Measurements from ENCODE around the gene MBD6.
"Not testable (repeated sequence)": the region's sequence is repeated elsewhere in the genome, so short reads cannot be mapped to it uniquely, and the experiment has no call there.

MBD6 gene

GRCh38 chr12:57517718-57518117 is 4.9 kb upstream of the MBD6 start:
- not testable (repeated sequence) for DNase-seq; H3K9ac ChIP-seq (ENCODE audit: low read length); H4K8ac ChIP-seq (ENCODE audit: low read depth, low read length); H3K27me3 ChIP-seq (ENCODE audit: insufficient read depth, low read length); H3K23ac ChIP-seq (ENCODE audit: low read length); H3K4me3 ChIP-seq (ENCODE audit: low read depth, low read length); H3K14ac ChIP-seq (ENCODE audit: low read length); H3K27ac ChIP-seq (ENCODE audit: low read depth, low read length); H4K91ac ChIP-seq (ENCODE audit: low read depth, low read length); H3K9me3 ChIP-seq (ENCODE audit: insufficient read depth, low read depth, low read length); H3K18ac ChIP-seq (ENCODE audit: low read length); H2AFZ ChIP-seq (ENCODE audit: insufficient read depth, low read length, poor library complexity); H3K4ac ChIP-seq (ENCODE audit: low read depth, low read length); H2BK5ac ChIP-seq (ENCODE audit: low read depth, low read length, poor library complexity); H2BK120ac ChIP-seq (ENCODE audit: insufficient read depth, low read length, poor library complexity); H3K4me2 ChIP-seq (ENCODE audit: low read length); H2BK12ac ChIP-seq (ENCODE audit: low read length); H2AK5ac ChIP-seq (ENCODE audit: low read length); H4K12ac ChIP-seq (ENCODE audit: low read depth, low read length)
- Histone ChIP-seq H3K4me1 (ENCODE audit: control insufficient read depth in 1 of 2, insufficient read depth in 2 of 2, low read length in 2 of 2) (peaks cover 12 to 20% of the 10 kb centered on the region in 2 experiments), H3K36me3 (ENCODE audit: control insufficient read depth in 1 of 2, insufficient read depth in 2 of 2, low read length in 2 of 2) (peaks cover 30 to 42% of the 10 kb centered on the region in 2 experiments), H3K79me2 (ENCODE audit: control insufficient read depth, insufficient read depth, low read length, poor library complexity) (peaks cover 12% of the 10 kb centered on the region), H3K79me1 (ENCODE audit: low read length) (peaks cover 27% of the 10 kb centered on the region)
- no CpG with 5 or more reads among the region's 10 CpGs for WGBS (ENCODE audit: extremely low coverage, insufficient coverage, insufficient read length)

GRCh38 chr12:57518176-57518919 is 4.3 kb upstream of the MBD6 start:
- no peak overlapping the region for H4K8ac ChIP-seq (ENCODE audit: low read depth, low read length)
- H2BK120ac ChIP-seq (ENCODE audit: insufficient read depth, low read length, poor library complexity), result no peak overlapping the region
- no peak overlapping the region for H3K14ac ChIP-seq (ENCODE audit: low read length)
- DNase-seq, result no peak
- H2AFZ ChIP-seq (ENCODE audit: insufficient read depth, low read length, poor library complexity), result no peak overlapping the region
- no peak overlapping the region for H4K91ac ChIP-seq (ENCODE audit: low read depth, low read length)
- no peak overlapping the region for H3K18ac ChIP-seq (ENCODE audit: low read length)
- peaks cover 16% of the 10 kb centered on the region for H3K79me2 ChIP-seq (ENCODE audit: control insufficient read depth, insufficient read depth, low read length, poor library complexity)
- H3K9ac ChIP-seq (ENCODE audit: low read length), result no peak overlapping the region
- peaks cover 25 to 38% of the 10 kb centered on the region in 2 experiments for H3K36me3 ChIP-seq (ENCODE audit: control insufficient read depth in 1 of 2, insufficient read depth in 2 of 2, low read length in 2 of 2)
- H3K79me1 ChIP-seq (ENCODE audit: low read length), result peaks cover 32% of the 10 kb centered on the region
- no peaks in the 10 kb centered on the region for H3K27me3 ChIP-seq (ENCODE audit: insufficient read depth, low read length)
- WGBS (ENCODE audit: extremely low coverage, insufficient coverage, insufficient read length), result no CpG with 5 or more reads among the region's 8 CpGs
- H3K4me2 ChIP-seq (ENCODE audit: low read length), result peak overlapping the region; percentile 13
- peak overlapping the region; percentile 52 for H3K4ac ChIP-seq (ENCODE audit: low read depth, low read length)
- no peak overlapping the region for H3K23ac ChIP-seq (ENCODE audit: low read length)
- no peak overlapping the region for H2AK5ac ChIP-seq (ENCODE audit: low read length)
- H4K12ac ChIP-seq (ENCODE audit: low read depth, low read length), result no peak overlapping the region
- peaks cover 12 to 20% of the 10 kb centered on the region in 2 experiments for H3K4me1 ChIP-seq (ENCODE audit: control insufficient read depth in 1 of 2, insufficient read depth in 2 of 2, low read length in 2 of 2)
- H2BK5ac ChIP-seq (ENCODE audit: low read depth, low read length, poor library complexity), result no peak overlapping the region
- no peak overlapping the region for H3K27ac ChIP-seq (ENCODE audit: low read depth, low read length)
- no peak overlapping the region for H2BK12ac ChIP-seq (ENCODE audit: low read length)
- H3K4me3 ChIP-seq (ENCODE audit: low read depth, low read length), result no peak overlapping the region
- H3K9me3 ChIP-seq (ENCODE audit: insufficient read depth, low read depth, low read length), result peaks cover 2% of the 10 kb centered on the region

- Histone ChIP-seq H3K4me3 (ENCODE audit: low read depth, low read length) (peak overlapping the region; percentile 84), H3K9ac (ENCODE audit: low read length) (peak overlapping the region; percentile 92), H2AK5ac (ENCODE audit: low read length) (no peak overlapping the region), H2BK5ac (ENCODE audit: low read depth, low read length, poor library complexity) (peak overlapping the region; percentile 64), H3K79me2 (ENCODE audit: control insufficient read depth, insufficient read depth, low read length, poor library complexity) (peaks cover 23% of the 10 kb centered on the region), H3K18ac (ENCODE audit: low read length) (peak overlapping the region; percentile 81), H3K4ac (ENCODE audit: low read depth, low read length) (peak overlapping the region; percentile 76), H3K14ac (ENCODE audit: low read length) (peak overlapping the region; percentile 72), H3K36me3 (ENCODE audit: control insufficient read depth in 1 of 2, insufficient read depth in 2 of 2, low read length in 2 of 2) (peaks cover 25 to 40% of the 10 kb centered on the region in 2 experiments), H3K27me3 (ENCODE audit: insufficient read depth, low read length) (no peaks in the 10 kb centered on the region), H2BK12ac (ENCODE audit: low read length) (no peak overlapping the region), H4K12ac (ENCODE audit: low read depth, low read length) (no peak overlapping the region), H3K27ac (ENCODE audit: low read depth, low read length) (peak overlapping the region; percentile 89), H3K9me3 (ENCODE audit: insufficient read depth, low read depth, low read length) (peaks cover 2% of the 10 kb centered on the region), H3K23ac (ENCODE audit: low read length) (no peak overlapping the region), H3K79me1 (ENCODE audit: low read length) (peaks cover 33% of the 10 kb centered on the region), H2BK120ac (ENCODE audit: insufficient read depth, low read length, poor library complexity) (peak overlapping the region; percentile 75), H3K4me2 (ENCODE audit: low read length) (peak overlapping the region; percentile 86), H3K4me1 (ENCODE audit: control insufficient read depth in 1 of 2, insufficient read depth in 2 of 2, low read length in 2 of 2) (peaks cover 19 to 27% of the 10 kb centered on the region in 2 experiments), H4K91ac (ENCODE audit: low read depth, low read length) (peak overlapping the region; percentile 67), H2AFZ (ENCODE audit: insufficient read depth, low read length, poor library complexity) (no peak overlapping the region), H4K8ac (ENCODE audit: low read depth, low read length) (no peak overlapping the region)
- WGBS (ENCODE audit: extremely low coverage, insufficient coverage, insufficient read length), result no CpG with 5 or more reads among the region's 7 CpGs
- peak; percentile 33 to 42 for DNase-seq
Observed at GRCh38 chr12:57518920-57519795, 3.5 kb upstream of the MBD6 start.

GRCh38 chr12:57519796-57520052 is 2.9 kb upstream of the MBD6 start:
- Histone ChIP-seq H3K79me2 (ENCODE audit: control insufficient read depth, insufficient read depth, low read length, poor library complexity) (peaks cover 23% of the 10 kb centered on the region), H4K8ac (ENCODE audit: low read depth, low read length) (peak overlapping the region; percentile 40), H4K12ac (ENCODE audit: low read depth, low read length) (peak overlapping the region; percentile 66), H3K9ac (ENCODE audit: low read length) (peak overlapping the region; percentile 92), H2AFZ (ENCODE audit: insufficient read depth, low read length, poor library complexity) (peak overlapping the region; percentile 52), H2AK5ac (ENCODE audit: low read length) (peak overlapping the region; percentile 60), H4K91ac (ENCODE audit: low read depth, low read length) (peak overlapping the region; percentile 67), H3K9me3 (ENCODE audit: insufficient read depth, low read depth, low read length) (peaks cover 2% of the 10 kb centered on the region), H3K4me2 (ENCODE audit: low read length) (peak overlapping the region; percentile 86), H3K18ac (ENCODE audit: low read length) (peak overlapping the region; percentile 81), H2BK12ac (ENCODE audit: low read length) (no peak overlapping the region), H2BK120ac (ENCODE audit: insufficient read depth, low read length, poor library complexity) (peak overlapping the region; percentile 75), H3K27ac (ENCODE audit: low read depth, low read length) (peak overlapping the region; percentile 89), H3K4me1 (ENCODE audit: control insufficient read depth in 1 of 2, insufficient read depth in 2 of 2, low read length in 2 of 2) (peaks cover 22 to 31% of the 10 kb centered on the region in 2 experiments), H3K79me1 (ENCODE audit: low read length) (peaks cover 33% of the 10 kb centered on the region), H3K4me3 (ENCODE audit: low read depth, low read length) (peak overlapping the region; percentile 84), H3K36me3 (ENCODE audit: control insufficient read depth in 1 of 2, insufficient read depth in 2 of 2, low read length in 2 of 2) (peaks cover 24 to 39% of the 10 kb centered on the region in 2 experiments), H2BK5ac (ENCODE audit: low read depth, low read length, poor library complexity) (peak overlapping the region; percentile 64), H3K4ac (ENCODE audit: low read depth, low read length) (peak overlapping the region; percentile 76), H3K27me3 (ENCODE audit: insufficient read depth, low read length) (no peaks in the 10 kb centered on the region), H3K23ac (ENCODE audit: low read length) (no peak overlapping the region), H3K14ac (ENCODE audit: low read length) (peak overlapping the region; percentile 72)
- DNase-seq, result no peak
- WGBS (ENCODE audit: extremely low coverage, insufficient coverage, insufficient read length), result no CpG with 5 or more reads among the region's 8 CpGs

Data from trophoblast cell (in vitro differentiated cells and primary cell).